ENCODE data around the gene UPF3B.
"Not testable (repeated sequence)": the region's sequence is repeated elsewhere in the genome, so short reads cannot be mapped to it uniquely, and the experiment has no call there.

The UPF3B gene

GRCh38 chrX:119852382-119853353, at the start of gene UPF3B:
Gene UPF3B (minus strand): TSS chrX:119852963. CDS start chrX:119852928, 35 bp downstream.
- peak; percentile 96 for DNase-seq

- DNase-seq: no peak
These were observed 48.2 kb upstream of the UPF3B start for GRCh38 chrX:119900976-119901375.

- no peak for DNase-seq
These were observed 46.4 kb upstream of the UPF3B start for GRCh38 chrX:119899125-119899524.

GRCh38 chrX:119895843-119896326, 43.1 kb upstream of the UPF3B start, which contains the start of gene AKAP14:
Gene AKAP14 (plus strand): TSS chrX:119895893. CDS start chrX:119903224, 7,331 bp downstream.
- no peak for DNase-seq

- DNase-seq: not testable (repeated sequence)
These were observed 39.4 kb upstream of the UPF3B start for GRCh38 chrX:119891961-119892692.

- not testable (repeated sequence) for DNase-seq
These were observed 37.9 kb upstream of the UPF3B start for GRCh38 chrX:119890626-119891025.

GRCh38 chrX:119887721-119888425, 35.1 kb upstream of the UPF3B start:
- DNase-seq: peak; percentile 75

GRCh38 chrX:119885554-119886428, 33.0 kb upstream of the UPF3B start:
- DNase-seq: peak; percentile 46

GRCh38 chrX:119880552-119881437, 28.0 kb upstream of the UPF3B start:
- DNase-seq: peak; percentile 58

- peak; percentile 12 for DNase-seq
These were observed 27.3 kb upstream of the UPF3B start for GRCh38 chrX:119880076-119880475.

- no peak for DNase-seq
These were observed 26.0 kb upstream of the UPF3B start for GRCh38 chrX:119878740-119879139.

- peak; percentile 91 for DNase-seq
These were observed 19.0 kb upstream of the UPF3B start, which contains the start of the genes NDUFA1 and RNF113A for GRCh38 chrX:119871599-119872395. Gene NDUFA1 (plus strand): TSS chrX:119871832. CDS start chrX:119871912, 80 bp downstream. Gene RNF113A (minus strand): TSS chrX:119871733. CDS start chrX:119871613, 120 bp downstream.

- DNase-seq: no peak
These were observed 18.5 kb upstream of the UPF3B start for GRCh38 chrX:119871245-119871598.

- DNase-seq: peak; percentile 39
These were observed 17.9 kb upstream of the UPF3B start for GRCh38 chrX:119870626-119871131.

- no peak for DNase-seq
These were observed 681 bp upstream of the UPF3B start for GRCh38 chrX:119853444-119853843.

- DNase-seq: no peak
These were observed 18.9 kb downstream of the UPF3B start for GRCh38 chrX:119833905-119834304.

- DNase-seq: no peak
These were observed 24.3 kb downstream of the UPF3B start for GRCh38 chrX:119828446-119828845.

- DNase-seq: peak; percentile 62
These were observed 26.3 kb downstream of the UPF3B start for GRCh38 chrX:119826399-119826959.

GRCh38 chrX:119824221-119824620, 28.5 kb downstream of the UPF3B start:
- not testable (repeated sequence) for DNase-seq

All from activated CD4-positive, alpha-beta T cell treated with anti-CD3 and anti-CD28 coated beads, Interleukin-2, Interleukin-6, amounts not matched to agents 100 ng/mL and 50 ng/mL, durations not matched to agents 16 hours and 8 hours (primary cell).